ENCODE results near the gene EFCAB6.

DNA sequence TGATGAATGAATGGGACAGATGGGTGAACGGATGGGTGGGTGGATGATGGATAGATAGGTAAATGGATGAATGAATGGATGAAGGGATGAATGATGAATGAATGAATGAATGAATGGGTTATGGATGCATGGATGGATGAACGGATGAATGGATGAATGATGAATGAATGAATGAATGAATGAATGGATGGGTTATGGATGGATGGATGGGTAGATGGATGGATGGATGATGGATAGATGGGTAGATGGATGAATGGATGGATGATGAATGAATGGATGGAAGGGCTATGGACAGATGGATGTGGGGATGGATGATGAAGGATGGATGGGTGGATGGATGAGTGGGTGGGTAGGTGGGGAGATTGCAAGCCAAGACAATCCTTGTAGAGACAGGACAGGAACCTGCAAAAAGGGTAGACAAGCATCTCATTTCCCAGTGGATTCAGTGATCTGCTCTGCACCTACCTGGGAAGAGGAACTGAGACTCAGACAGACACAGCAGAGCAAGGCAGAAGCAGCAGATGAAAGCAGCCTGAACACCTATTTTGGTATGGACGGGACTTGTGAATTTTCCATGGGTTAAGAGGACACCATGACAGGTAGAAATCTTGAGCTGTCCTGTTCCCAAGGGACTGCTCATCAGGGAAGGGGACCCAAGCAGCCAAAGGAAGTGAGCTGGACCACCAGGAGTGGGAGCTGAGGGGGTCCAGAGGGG is 68.0 kb downstream of the EFCAB6 start:
- TF ChIP-seq, protein P1, sequence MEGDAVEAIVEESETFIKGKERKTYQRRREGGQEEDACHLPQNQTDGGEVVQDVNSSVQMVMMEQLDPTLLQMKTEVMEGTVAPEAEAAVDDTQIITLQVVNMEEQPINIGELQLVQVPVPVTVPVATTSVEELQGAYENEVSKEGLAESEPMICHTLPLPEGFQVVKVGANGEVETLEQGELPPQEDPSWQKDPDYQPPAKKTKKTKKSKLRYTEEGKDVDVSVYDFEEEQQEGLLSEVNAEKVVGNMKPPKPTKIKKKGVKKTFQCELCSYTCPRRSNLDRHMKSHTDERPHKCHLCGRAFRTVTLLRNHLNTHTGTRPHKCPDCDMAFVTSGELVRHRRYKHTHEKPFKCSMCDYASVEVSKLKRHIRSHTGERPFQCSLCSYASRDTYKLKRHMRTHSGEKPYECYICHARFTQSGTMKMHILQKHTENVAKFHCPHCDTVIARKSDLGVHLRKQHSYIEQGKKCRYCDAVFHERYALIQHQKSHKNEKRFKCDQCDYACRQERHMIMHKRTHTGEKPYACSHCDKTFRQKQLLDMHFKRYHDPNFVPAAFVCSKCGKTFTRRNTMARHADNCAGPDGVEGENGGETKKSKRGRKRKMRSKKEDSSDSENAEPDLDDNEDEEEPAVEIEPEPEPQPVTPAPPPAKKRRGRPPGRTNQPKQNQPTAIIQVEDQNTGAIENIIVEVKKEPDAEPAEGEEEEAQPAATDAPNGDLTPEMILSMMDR (IDR thresholded peaks at IDR 0.05): no peak
- no peak for TF ChIP-seq POLR2A (IDR thresholded peaks at IDR 0.05)
